Erythroblast (primary cell): ENCODE results near the gene METAP2.

Experiments used
- GATA1 ChIP-seq: IDR thresholded peaks from 2 replicates; pipeline ENCODE4 v1.6.1; 2011; ENCODE audit warnings: low read depth, mild to moderate bottlenecking, control low read depth, low read length, moderate library complexity
- POLR2A ChIP-seq: IDR thresholded peaks from 2 replicates; pipeline ENCODE4 v1.6.1; 2011; ENCODE audit warnings: mild to moderate bottlenecking, low read length

DNA sequence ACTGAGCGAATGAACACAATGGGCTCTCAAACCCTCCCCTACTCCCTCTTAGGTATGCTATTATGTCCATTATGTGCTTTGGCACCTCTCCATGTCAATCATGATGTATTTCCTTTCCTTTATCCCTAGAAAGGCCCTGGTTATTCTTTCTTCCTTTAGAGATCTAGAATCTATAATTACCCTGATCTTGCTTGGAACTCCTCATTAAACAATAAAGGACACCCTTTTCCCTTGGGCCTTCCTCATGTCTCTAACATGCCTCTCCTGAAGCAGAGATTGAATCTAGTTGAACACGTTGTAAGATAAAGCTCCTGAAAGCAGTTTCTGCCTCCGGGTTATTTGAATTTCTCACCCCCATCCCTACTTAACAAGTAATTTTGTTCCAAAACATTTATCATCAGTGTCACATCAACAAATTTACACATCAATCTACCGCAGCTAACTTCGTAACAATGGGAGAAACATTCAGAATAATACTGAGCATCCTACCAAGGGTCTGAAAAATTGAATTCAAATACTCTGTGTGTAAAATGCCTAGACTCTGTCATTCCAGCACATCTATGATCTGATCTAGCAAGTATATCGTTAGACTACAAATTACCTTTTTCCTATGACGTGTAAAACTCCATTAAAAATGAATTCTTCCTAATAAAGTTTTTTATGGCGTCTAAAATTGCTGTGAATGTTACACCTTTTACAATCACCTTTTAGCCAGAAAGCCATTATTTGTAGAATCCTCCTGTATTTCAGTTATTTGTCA lies 72.0 kb downstream of the METAP2 start:
- TF ChIP-seq POLR2A: no peak
- no peak for TF ChIP-seq GATA1
